ENCODE measurements around the gene SUSD1. TPM values are rescaled to one million over a fixed set of nuclear protein-coding genes. Genes with fewer than 3 reads are reported as not detected.

SUSD1 gene
- total RNA-seq, 1 experiment from 2014 or later, result 6.3 TPM

DNA sequence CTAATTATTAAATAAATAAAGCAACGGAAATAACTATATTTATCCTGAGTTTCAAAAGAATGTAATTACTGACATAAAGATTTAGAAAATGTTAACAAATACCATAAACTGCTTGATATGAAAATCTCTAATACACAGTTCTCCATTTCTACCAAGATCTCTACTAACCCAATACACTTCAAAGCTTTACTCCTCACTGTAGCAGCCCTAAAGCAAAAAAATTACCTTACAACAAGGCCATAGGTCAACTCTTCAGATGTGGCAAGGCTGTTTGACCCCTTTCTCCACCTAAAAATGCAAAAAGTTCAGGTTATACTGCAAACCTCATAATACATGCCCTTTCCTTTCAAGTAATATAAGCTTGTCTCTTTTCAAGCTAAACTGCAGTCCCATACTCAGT lies 181.8 kb downstream of the SUSD1 start:
- no peak for DNase-seq (ENCODE audit: extremely low read depth, low read depth)

GRCh38 chr9:111992523-111992922 lies 182.6 kb downstream of the SUSD1 start:
- DNase-seq (ENCODE audit: extremely low read depth, low read depth), result no peak

GRCh38 chr9:111991179-111991578 lies 183.9 kb downstream of the SUSD1 start:
- no peak for DNase-seq (ENCODE audit: extremely low read depth, low read depth)

Small RNA genes lying within 50 kb of the gene (small RNA-seq; reads per million reads assigned to genes)
- gene RF00019, result 0 reads per million in 2 experiments
- gene RNU6-710P, result 0 reads per million in 2 experiments
- gene RNU6-855P, result 0 reads per million in 2 experiments

Other genes starting within 250 kb of the SUSD1 start
- gene PTBP3, start 158.3 kb upstream of the SUSD1 start, total RNA-seq (2014; rRNA removed; shearing (Covaris generic)), result 76.3 and 79.9 TPM in 2 replicates
- gene HSDL2, start 204.8 kb upstream of the SUSD1 start, total RNA-seq (2014; rRNA removed; shearing (Covaris generic)), result 42.3 and 42.4 TPM in 2 replicates

All from NCI-H460 (cell line).